Measurements from ENCODE around the gene JADE3.

The JADE3 gene

GRCh38 chrX:47101206-47101605 is 189.0 kb downstream of the JADE3 start:
- no peak for DNase-seq (ENCODE audit: low spot score)
- CTCF ChIA-PET = no interaction called here
- no peak for TF ChIP-seq CTCF (conservative IDR thresholded peaks at IDR 0.05; ENCODE audit: low read depth)
- no peak overlapping the region for H3K27ac ChIP-seq
- POLR2A ChIA-PET (ENCODE audit: low non-redundant PET) = no interaction called here
